GM12878 (cell line): ENCODE measurements around the gene SLC44A3.

ENCODE experiments used
- CTCF ChIP-seq, 3 experiments: IDR thresholded peaks in 2 of 3; conservative IDR thresholded peaks in 1 of 3; 2 replicates each; pipeline ENCODE4 v1.5.1; 2011; ENCODE audit warnings: low read depth in 3 of 3, low read length in 3 of 3, mild to moderate bottlenecking in 3 of 3, control low read depth in 2 of 3, moderate library complexity in 2 of 3, inconsistent platforms in 1 of 3, mixed read lengths in 1 of 3; ENCODE audit not compliant: control insufficient read depth in 2 of 3, insufficient read depth in 1 of 3; ENCODE audit errors: extremely low read depth in 1 of 3
- EP300 ChIP-seq, 2 experiments: fragments of 150-350 bp in 1 of 2; IDR thresholded peaks; 2 replicates each; pipeline ENCODE4 v1.6.1; 2011 to 2012; ENCODE audit warnings: low read depth in 2 of 2, low read length in 2 of 2, borderline replicate concordance in 1 of 2, improper control_type of control experiment in 1 of 2, inconsistent platforms in 1 of 2; ENCODE audit not compliant: control insufficient read depth in 1 of 2
- EZH2 ChIP-seq: IDR thresholded peaks from 2 replicates; pipeline ENCODE4 v1.6.1; 2012; ENCODE audit warnings: low read depth, mild to moderate bottlenecking, control low read depth, inconsistent platforms, low read length, borderline replicate concordance; ENCODE audit not compliant: control insufficient read depth

GRCh38 chr1:94825936-94826335, 5.8 kb downstream of the SLC44A3 start:
- no peak for TF ChIP-seq CTCF (IDR thresholded peaks at IDR 0.05 in 2 of 3, conservative IDR thresholded peaks at IDR 0.05 in 1 of 3; ENCODE audit: control insufficient read depth in 2 of 3, extremely low read depth in 1 of 3, insufficient read depth in 1 of 3, low read depth in 3 of 3, low read length in 3 of 3)
- TF ChIP-seq EP300 (IDR thresholded peaks at IDR 0.05; ENCODE audit: borderline replicate concordance in 1 of 2, control insufficient read depth in 1 of 2, low read depth in 2 of 2, low read length in 2 of 2), result no peak
- TF ChIP-seq EZH2, result no peak
